ENCODE results near the gene RNF13. TPM values are rescaled to one million over a fixed set of nuclear protein-coding genes. Genes with fewer than 3 reads are reported as not detected.

RNF13 gene
- total RNA-seq, 1 donor from 2014 or later = 66.0 TPM

DNA sequence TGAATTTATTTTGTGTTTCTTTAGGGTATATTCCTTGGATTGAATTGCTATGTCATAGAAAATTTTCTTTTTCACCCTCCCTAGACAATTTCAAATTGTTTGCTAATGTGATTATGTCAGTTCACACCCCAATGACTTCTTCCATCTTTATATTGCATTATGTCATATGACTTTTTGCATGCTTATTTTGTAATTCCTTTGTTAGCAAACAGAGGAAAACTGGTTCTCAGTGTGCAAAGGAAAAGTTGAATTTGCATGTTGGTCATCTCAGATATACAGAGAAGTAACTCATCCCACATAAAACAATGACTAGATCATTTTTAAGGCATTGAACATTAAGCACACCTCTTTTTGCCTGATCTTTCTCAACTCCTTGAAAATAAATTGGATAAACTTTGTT lies 3.3 kb upstream of the RNF13 start:
- intact Hi-C loops (cut with DNase I) = no loop called here
- no peaks in the 10 kb centered on the region for H3K36me3 ChIP-seq
- H3K27ac ChIP-seq = no peak overlapping the region
- peaks cover 15% of the 10 kb centered on the region for H3K4me1 ChIP-seq
- no peak for TF ChIP-seq POLR2AphosphoS5 (IDR thresholded peaks at IDR 0.05; ENCODE audit: insufficient read depth in 1 of 2, low read depth in 1 of 2)
- TF ChIP-seq POLR2A (IDR thresholded peaks at IDR 0.05) = no peak
- TF ChIP-seq, protein P1, sequence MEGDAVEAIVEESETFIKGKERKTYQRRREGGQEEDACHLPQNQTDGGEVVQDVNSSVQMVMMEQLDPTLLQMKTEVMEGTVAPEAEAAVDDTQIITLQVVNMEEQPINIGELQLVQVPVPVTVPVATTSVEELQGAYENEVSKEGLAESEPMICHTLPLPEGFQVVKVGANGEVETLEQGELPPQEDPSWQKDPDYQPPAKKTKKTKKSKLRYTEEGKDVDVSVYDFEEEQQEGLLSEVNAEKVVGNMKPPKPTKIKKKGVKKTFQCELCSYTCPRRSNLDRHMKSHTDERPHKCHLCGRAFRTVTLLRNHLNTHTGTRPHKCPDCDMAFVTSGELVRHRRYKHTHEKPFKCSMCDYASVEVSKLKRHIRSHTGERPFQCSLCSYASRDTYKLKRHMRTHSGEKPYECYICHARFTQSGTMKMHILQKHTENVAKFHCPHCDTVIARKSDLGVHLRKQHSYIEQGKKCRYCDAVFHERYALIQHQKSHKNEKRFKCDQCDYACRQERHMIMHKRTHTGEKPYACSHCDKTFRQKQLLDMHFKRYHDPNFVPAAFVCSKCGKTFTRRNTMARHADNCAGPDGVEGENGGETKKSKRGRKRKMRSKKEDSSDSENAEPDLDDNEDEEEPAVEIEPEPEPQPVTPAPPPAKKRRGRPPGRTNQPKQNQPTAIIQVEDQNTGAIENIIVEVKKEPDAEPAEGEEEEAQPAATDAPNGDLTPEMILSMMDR (IDR thresholded peaks at IDR 0.05) = no peak
- no peaks in the 10 kb centered on the region for H3K9me3 ChIP-seq
- no peaks in the 10 kb centered on the region for H3K27me3 ChIP-seq
- no peak for DNase-seq (ENCODE audit: extremely low spot score in 2 of 2)
- H3K4me3 ChIP-seq = no peak overlapping the region

DNA sequence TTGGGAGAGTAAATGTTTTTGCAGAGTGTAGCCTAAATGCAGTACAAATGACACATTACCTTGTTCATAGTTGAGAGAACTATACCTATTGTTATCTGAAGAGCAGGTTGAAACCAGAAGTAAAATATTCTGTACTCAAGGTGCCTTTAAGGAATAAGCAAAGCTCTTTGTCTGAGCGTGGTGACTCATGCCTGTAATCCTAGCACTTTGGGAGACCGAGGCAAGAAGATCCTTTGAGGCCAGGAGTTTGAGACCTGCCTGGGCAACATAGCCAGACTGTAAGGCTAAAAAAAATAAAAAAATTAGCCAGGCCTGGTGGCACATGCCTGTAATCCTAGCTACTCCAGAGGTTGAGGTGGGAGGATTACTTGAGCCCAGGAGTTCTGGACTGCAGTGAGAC lies 2.2 kb upstream of the RNF13 start:
- Histone ChIP-seq H3K27me3 (no peaks in the 10 kb centered on the region), H3K4me1 (peaks cover 26% of the 10 kb centered on the region), H3K9me3 (no peaks in the 10 kb centered on the region), H3K4me3 (no peak overlapping the region), H3K27ac (no peak overlapping the region), H3K36me3 (no peaks in the 10 kb centered on the region)
- no peak for DNase-seq (ENCODE audit: extremely low spot score in 2 of 2)
- intact Hi-C loops (cut with DNase I) = no loop called here
- no peak for TF ChIP-seq POLR2AphosphoS5 (IDR thresholded peaks at IDR 0.05; ENCODE audit: insufficient read depth in 1 of 2, low read depth in 1 of 2)
- TF ChIP-seq, protein P1 (IDR thresholded peaks at IDR 0.05) = no peak
- no peak for TF ChIP-seq POLR2A (IDR thresholded peaks at IDR 0.05)

DNA sequence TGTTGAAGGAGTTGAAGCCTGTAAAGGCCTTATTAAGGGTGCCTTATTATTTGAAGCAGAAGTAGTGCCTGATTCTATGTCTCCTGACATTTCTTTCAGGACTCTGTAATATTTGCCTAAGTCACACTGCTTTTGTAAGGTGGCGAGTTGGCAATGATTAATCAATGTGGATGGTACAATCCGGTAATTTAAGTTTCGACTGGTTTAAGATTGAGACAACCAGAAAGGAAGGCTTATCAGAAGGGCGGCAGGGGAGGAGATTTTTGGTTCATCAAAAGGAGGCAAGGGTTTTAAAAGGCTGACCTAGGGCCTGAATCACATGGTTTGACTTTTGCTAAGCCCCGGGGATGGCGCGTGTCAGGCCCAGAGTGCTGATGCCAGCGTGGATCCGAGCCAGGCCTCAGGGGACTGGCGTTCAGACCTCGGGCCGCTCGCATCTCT lies 830 bp upstream of the RNF13 start:
- Histone ChIP-seq H3K4me3 (peak overlapping the region; percentile 58 to 92), H3K9me3 (no peaks in the 10 kb centered on the region), H3K36me3 (no peaks in the 10 kb centered on the region), H3K27me3 (no peaks in the 10 kb centered on the region), H3K27ac (peak overlapping the region; percentile 100), H3K4me1 (peaks cover 39% of the 10 kb centered on the region)
- TF ChIP-seq POLR2A (IDR thresholded peaks at IDR 0.05) (no peak), POLR2AphosphoS5 (IDR thresholded peaks at IDR 0.05; ENCODE audit: insufficient read depth in 1 of 2, low read depth in 1 of 2) (no peak)
- TF ChIP-seq, protein P1 (IDR thresholded peaks at IDR 0.05) = no peak
- no peak for DNase-seq (ENCODE audit: extremely low spot score in 2 of 2)
- intact Hi-C loops (cut with DNase I) = no loop called here

DNA sequence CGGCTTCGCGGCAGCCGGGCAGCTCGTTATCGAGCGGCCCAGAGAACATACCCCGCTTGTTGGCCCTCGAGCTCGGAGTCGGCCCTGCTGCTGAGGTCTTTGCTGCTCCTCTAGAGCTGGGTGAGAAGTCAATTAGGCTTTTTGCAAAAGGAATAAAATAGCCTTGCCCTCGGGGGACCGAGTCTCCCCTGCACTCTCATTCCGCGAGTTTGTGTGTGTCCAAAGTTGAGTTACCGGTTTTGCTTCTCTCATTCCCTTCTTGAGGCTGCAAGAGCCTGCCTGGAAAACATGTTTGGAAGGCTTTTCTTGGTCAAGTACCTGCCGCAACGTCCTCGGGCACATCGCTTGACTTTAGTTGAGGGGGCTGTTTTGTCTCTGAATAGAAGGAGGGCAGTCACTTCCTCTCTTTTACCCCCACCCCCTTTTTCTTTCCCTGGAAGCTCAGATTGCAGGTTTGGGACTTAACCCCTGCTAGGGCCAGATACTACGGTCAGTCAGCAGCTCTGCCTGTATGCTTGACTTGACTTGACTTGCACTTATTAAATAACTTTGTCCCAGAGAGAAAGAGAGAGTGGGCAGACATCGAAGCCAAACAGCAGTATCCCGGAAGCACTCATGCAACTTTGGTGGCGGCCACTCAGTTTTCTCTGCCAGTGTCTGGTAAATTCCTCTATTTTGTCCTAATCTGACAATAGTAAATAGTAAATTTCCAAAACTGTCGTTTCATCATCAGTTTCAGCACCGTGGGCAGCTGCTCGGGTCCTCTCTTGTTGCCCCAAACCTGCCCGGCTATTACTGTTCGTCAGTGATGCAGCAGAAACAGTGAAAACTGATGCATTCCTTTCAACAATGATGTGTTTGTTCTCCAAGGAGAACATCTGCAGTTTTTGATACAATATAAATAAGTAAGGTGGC lies 609 bp downstream of the RNF13 start:
- DNase-seq (ENCODE audit: extremely low spot score in 2 of 2) = no peak
- intact Hi-C loops (cut with DNase I) = no loop called here
- TF ChIP-seq POLR2AphosphoS5 (IDR thresholded peaks at IDR 0.05; ENCODE audit: insufficient read depth in 1 of 2, low read depth in 1 of 2) (no peak), POLR2A (IDR thresholded peaks at IDR 0.05) (no peak)
- TF ChIP-seq, protein P1 (IDR thresholded peaks at IDR 0.05) = no peak

DNA sequence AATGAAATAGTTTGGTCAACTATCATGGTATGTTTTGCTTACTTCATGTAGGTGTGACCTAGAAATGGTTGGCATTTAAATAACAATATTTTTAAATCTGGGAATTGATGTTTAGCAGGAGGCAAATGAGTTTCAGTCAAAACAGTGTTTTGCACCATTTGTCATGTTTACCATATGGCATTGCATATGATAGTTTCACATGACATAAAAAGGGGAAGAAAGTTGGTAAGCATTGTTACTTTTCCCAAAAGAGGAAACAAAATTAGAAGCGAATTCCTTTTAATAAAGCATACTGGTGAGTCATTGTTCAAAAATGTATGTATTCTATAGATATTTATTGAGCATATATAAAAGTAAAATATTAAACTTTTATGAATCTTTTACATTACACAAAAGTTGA lies 2.3 kb downstream of the RNF13 start:
- Histone ChIP-seq H3K4me3 (peak overlapping the region in 1 of 2 donors; percentile 92), H3K4me1 (peaks cover 48% of the 10 kb centered on the region), H3K36me3 (no peaks in the 10 kb centered on the region), H3K27ac (no peak overlapping the region), H3K27me3 (no peaks in the 10 kb centered on the region), H3K9me3 (no peaks in the 10 kb centered on the region)
- intact Hi-C loops (cut with DNase I) = no loop called here
- TF ChIP-seq POLR2A (IDR thresholded peaks at IDR 0.05) (no peak), POLR2AphosphoS5 (IDR thresholded peaks at IDR 0.05; ENCODE audit: insufficient read depth in 1 of 2, low read depth in 1 of 2) (no peak)
- TF ChIP-seq, protein P1 (IDR thresholded peaks at IDR 0.05) = no peak
- no peak for DNase-seq (ENCODE audit: extremely low spot score in 2 of 2)

More for the DNA sequence above, 609 bp downstream of the RNF13 start:
- peak overlapping the region; percentile 58 to 92 for H3K4me3 ChIP-seq
- H3K36me3 ChIP-seq = no peaks in the 10 kb centered on the region
- peak overlapping the region; percentile 100 for H3K27ac ChIP-seq
- peaks cover 48% of the 10 kb centered on the region for H3K4me1 ChIP-seq
- H3K27me3 ChIP-seq = no peaks in the 10 kb centered on the region
- H3K9me3 ChIP-seq = no peaks in the 10 kb centered on the region

Measured in vagina (tissue), 2 donors.